Measurements from ENCODE around the gene ELL. TPM values are rescaled to one million over a fixed set of nuclear protein-coding genes. Genes with fewer than 3 reads are reported as not detected.

The ELL gene
- polyA plus RNA-seq, 3 donors, result 12.2 to 35.3 (median 12.6) TPM

- no peak for TF ChIP-seq CTCF (IDR thresholded peaks at IDR 0.05)
- Histone ChIP-seq H3K36me3 (replicated peaks in 1 of 2; ENCODE audit: control insufficient read depth in 1 of 2, insufficient read depth in 2 of 2, low read length in 2 of 2) (peaks cover 0 to 7% of the 10 kb centered on the region in 2 donors), H2AFZ (ENCODE audit: insufficient read depth, low read depth, low read length, poor library complexity, severe bottlenecking) (no peak overlapping the region), H3K4me2 (replicated peaks; ENCODE audit: extremely low read depth, low read length, poor library complexity, severe bottlenecking) (peak overlapping the region; percentile 96), H3K4me1 (ENCODE audit: control insufficient read depth in 1 of 2, insufficient read depth in 2 of 2, low read length in 2 of 2) (peaks cover 42 to 45% of the 10 kb centered on the region in 2 donors), H3K4me3 (replicated peaks in 1 of 3; ENCODE audit: low read depth in 2 of 3, low read length in 3 of 3) (peak overlapping the region; percentile 73 to 98 (median 84)), H4K20me1 (ENCODE audit: insufficient read depth, low read length) (peaks cover 56% of the 10 kb centered on the region), H3K9ac (ENCODE audit: insufficient read depth, low read length, poor library complexity, severe bottlenecking) (peak overlapping the region; percentile 100), H3K27ac (ENCODE audit: low read depth in 1 of 2, low read length in 2 of 2) (peak overlapping the region; percentile 87 to 97), H3K9me3 (replicated peaks in 1 of 2; ENCODE audit: control insufficient read depth in 1 of 2, insufficient read depth in 1 of 2, low read length in 2 of 2) (no peaks in the 10 kb centered on the region), H3K27me3 (ENCODE audit: control insufficient read depth in 2 of 2, insufficient read depth in 2 of 2, low read length in 2 of 2) (no peaks in the 10 kb centered on the region), H3K79me2 (ENCODE audit: insufficient read depth, low read length) (peaks cover 58% of the 10 kb centered on the region)
- H3K4me3 Mint-ChIP-seq, result peak overlapping the region; percentile 95 to 100
- under 1% methylated on average over 34 of the region's 41 CpGs for WGBS (ENCODE audit: insufficient coverage)
- peak overlapping the region; percentile 92 to 100 (median 97) for H3K27ac Mint-ChIP-seq
- H3K9me3 Mint-ChIP-seq, result peaks cover 0 to 3% (median 0%) of the 10 kb centered on the region in 7 donors
- DNase-seq, result peak in 2 of 3 donors; percentile 44 to 62
- intact Hi-C loops (cut with micrococcal nuclease), result loop anchor here (2.0 to 5.0 kb wide), 5 partner anchors 18 to 396 kb away; partner anchors contain the start of genes COPE (in 1 of the 2), DDX49 (in 1 of the 2) and KXD1 (in 1 of the 2)
- peaks cover 9 to 11% of the 10 kb centered on the region in 2 donors for H3K36me3 Mint-ChIP-seq
- H3K27me3 Mint-ChIP-seq (ENCODE audit: low read depth in 3 of 3), result no peaks in the 10 kb centered on the region
- peaks cover 48% of the 10 kb centered on the region for H3K4me1 Mint-ChIP-seq
These were observed 800 bp downstream of the ELL start for GRCh38 chr19:18520848-18521691.

GRCh38 chr19:18519962-18520847 lies 1.7 kb downstream of the ELL start:
- Histone ChIP-seq H3K27me3 (ENCODE audit: control insufficient read depth in 2 of 2, insufficient read depth in 2 of 2, low read length in 2 of 2) (no peaks in the 10 kb centered on the region), H3K4me1 (ENCODE audit: control insufficient read depth in 1 of 2, insufficient read depth in 2 of 2, low read length in 2 of 2) (peaks cover 50 to 53% of the 10 kb centered on the region in 2 donors), H3K4me2 (replicated peaks; ENCODE audit: extremely low read depth, low read length, poor library complexity, severe bottlenecking) (peak overlapping the region; percentile 96), H3K4me3 (replicated peaks in 1 of 3; ENCODE audit: low read depth in 2 of 3, low read length in 3 of 3) (peak overlapping the region; percentile 73 to 98 (median 84)), H3K9me3 (replicated peaks in 1 of 2; ENCODE audit: control insufficient read depth in 1 of 2, insufficient read depth in 1 of 2, low read length in 2 of 2) (no peaks in the 10 kb centered on the region), H2AFZ (ENCODE audit: insufficient read depth, low read depth, low read length, poor library complexity, severe bottlenecking) (no peak overlapping the region), H3K9ac (ENCODE audit: insufficient read depth, low read length, poor library complexity, severe bottlenecking) (peak overlapping the region; percentile 100), H3K27ac (ENCODE audit: low read depth in 1 of 2, low read length in 2 of 2) (peak overlapping the region; percentile 87 to 97), H3K79me2 (ENCODE audit: insufficient read depth, low read length) (peaks cover 67% of the 10 kb centered on the region), H3K36me3 (replicated peaks in 1 of 2; ENCODE audit: control insufficient read depth in 1 of 2, insufficient read depth in 2 of 2, low read length in 2 of 2) (peaks cover 0 to 7% of the 10 kb centered on the region in 2 donors), H4K20me1 (ENCODE audit: insufficient read depth, low read length) (peaks cover 64% of the 10 kb centered on the region)
- Mint-ChIP-seq H3K4me3 (peak overlapping the region; percentile 95 to 100), H3K27ac (peak overlapping the region; percentile 92 to 100 (median 97)), H3K36me3 (peaks cover 14 to 15% of the 10 kb centered on the region in 2 donors), H3K4me1 (peaks cover 54% of the 10 kb centered on the region), H3K27me3 (ENCODE audit: low read depth in 3 of 3) (peaks cover 0 to under 1% (median 0%) of the 10 kb centered on the region in 3 donors), H3K9me3 (peaks cover 0 to 3% (median 0%) of the 10 kb centered on the region in 7 donors)
- intact Hi-C loops (cut with micrococcal nuclease), result loop anchor here (2.0 to 5.0 kb wide), 5 partner anchors 17 to 397 kb away; partner anchors contain the start of genes COPE (in 1 of the 2), DDX49 (in 1 of the 2) and KXD1 (in 1 of the 2)
- peak; percentile 74 for TF ChIP-seq CTCF (IDR thresholded peaks at IDR 0.05)
- peak; percentile 45 to 65 (median 54) for DNase-seq
- WGBS (ENCODE audit: insufficient coverage), result 32% methylated on average over 8 of the region's 22 CpGs

All from CD14-positive monocyte (primary cell).